RCC 7860 (cell line): ENCODE measurements around the gene WAS.
A peak's percentile ranks its signal among the peaks of the same experiment; 100 is the strongest.

Experiments used
- DNase-seq: peaks from one replicate; pipeline ENCODE4 v3.0.0-alpha.2; 2015; ENCODE audit warnings: low spot score
- FAIRE-seq: peaks from 2 replicates; lab custom pipeline; 2012; peaks lifted over from hg19 to GRCh38; lab: Jason Lieb, UNC

WAS gene

DNA sequence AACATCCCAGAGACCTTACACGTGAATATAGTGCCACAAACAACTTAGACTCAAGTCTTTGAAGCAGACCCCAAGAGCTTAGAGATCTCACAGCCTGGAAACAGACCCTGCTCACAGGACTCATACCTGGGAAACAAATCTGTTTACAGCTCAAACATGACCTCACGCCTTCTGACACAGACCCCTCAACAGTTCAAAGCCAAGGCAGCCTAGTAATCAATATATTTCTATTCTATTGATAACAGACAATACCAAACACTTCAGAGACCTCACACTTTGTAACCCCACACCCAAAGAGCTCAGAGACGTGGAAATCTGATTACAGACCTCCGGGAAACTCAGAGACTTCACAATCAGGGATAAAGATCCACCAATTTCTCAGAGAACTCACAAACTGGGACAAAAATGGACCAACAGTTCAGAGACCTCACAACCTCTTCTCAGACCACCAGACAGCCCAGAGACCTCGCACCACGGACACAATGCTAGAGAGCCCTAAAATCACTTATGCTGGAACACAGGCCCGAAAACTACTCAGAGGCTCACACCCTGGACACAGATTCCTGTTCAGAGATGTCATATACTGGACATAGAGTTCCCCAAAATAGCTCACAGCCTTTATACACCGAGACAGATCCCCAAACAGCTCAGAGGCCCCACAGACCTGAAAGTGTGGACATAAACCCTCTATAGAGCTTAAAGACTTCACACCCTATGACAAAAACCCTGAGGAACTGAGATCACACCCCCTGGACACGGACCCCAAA lies 27.7 kb downstream of the WAS start:
- no peak for FAIRE-seq
- no peak for DNase-seq

- DNase-seq = no peak
- FAIRE-seq = no peak
Measured at GRCh38 chrX:48711929-48712505, 28.4 kb downstream of the WAS start.

DNA sequence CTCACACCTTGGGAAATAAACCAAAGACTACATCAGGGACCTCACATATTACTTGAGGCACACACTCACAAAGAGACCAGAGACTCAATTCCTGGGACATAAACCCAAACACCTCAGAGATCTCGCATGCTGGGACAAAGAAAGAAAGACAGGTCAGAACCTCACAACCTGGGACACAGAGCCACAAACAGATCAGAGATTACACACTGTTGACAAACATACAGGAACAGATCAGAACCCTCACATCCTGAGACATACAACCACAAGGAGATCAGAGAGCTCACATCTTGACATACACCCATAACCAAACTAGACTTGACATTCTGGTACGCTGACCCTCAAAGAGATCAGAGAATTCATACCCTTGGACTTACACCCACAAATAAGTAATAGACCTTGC lies 30.2 kb downstream of the WAS start:
- FAIRE-seq = no peak

DNA sequence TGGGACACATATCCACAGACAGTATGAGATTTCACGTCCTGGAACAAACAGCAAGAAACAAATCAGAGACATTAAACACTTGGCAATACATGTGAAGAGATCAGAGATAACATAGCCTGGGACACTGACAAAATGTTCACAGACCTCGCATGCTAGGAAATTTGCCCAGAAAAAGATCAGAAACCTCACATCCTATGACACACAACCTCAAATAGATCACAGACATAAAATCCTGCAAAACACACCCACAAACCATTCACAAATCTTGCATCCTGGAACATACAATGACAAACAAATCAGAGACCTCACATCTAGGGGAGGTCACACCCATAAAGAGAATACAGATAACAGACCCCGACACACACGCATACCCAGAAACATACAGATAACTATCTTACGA lies 31.0 kb downstream of the WAS start:
- FAIRE-seq (no peak), DNase-seq (no peak)

More for the DNA sequence above, 30.2 kb downstream of the WAS start:
- no peak for DNase-seq

- no peak for DNase-seq
- no peak for FAIRE-seq
Measured at GRCh38 chrX:48715072-48715471, 31.5 kb downstream of the WAS start.

- DNase-seq (no peak), FAIRE-seq (no peak)
Measured at GRCh38 chrX:48715876-48716502, 32.4 kb downstream of the WAS start.

GRCh38 chrX:48719958-48720357 lies 36.4 kb downstream of the WAS start:
- FAIRE-seq (no peak), DNase-seq (no peak)

- DNase-seq = no peak
- FAIRE-seq = no peak
Measured at GRCh38 chrX:48720577-48721250, 37.1 kb downstream of the WAS start.

GRCh38 chrX:48721916-48722315 lies 38.3 kb downstream of the WAS start:
- FAIRE-seq (no peak), DNase-seq (no peak)

GRCh38 chrX:48726596-48726995 lies 43.0 kb downstream of the WAS start:
- FAIRE-seq = no peak
- DNase-seq = no peak

DNA sequence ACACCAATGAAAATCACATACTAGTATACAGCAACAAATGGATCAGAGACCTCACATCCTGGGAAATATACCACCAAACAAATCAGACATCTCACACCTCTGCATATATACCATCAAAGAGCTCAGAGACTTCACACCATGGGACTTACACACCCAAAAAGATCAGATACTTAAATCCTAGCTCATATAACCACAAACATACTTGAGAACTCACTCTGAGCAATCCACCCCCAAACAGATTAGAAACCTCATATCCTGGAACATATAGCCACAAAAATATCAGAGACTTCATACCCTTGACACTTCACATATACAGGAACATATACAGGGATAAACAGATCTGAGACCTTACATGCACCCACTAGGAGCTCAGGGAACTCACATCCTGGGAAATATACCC lies 45.1 kb downstream of the WAS start:
- no peak for DNase-seq
- FAIRE-seq = no peak

GRCh38 chrX:48736303-48736702 lies 52.7 kb downstream of the WAS start:
- DNase-seq = no peak
- FAIRE-seq = no peak

- FAIRE-seq = no peak
Measured at GRCh38 chrX:48736878-48737212, 53.2 kb downstream of the WAS start.

GRCh38 chrX:48737213-48737938 lies 53.8 kb downstream of the WAS start:
- peak; percentile 93 for DNase-seq
- FAIRE-seq = peak; percentile 91

More at GRCh38 chrX:48736878-48737212, 53.2 kb downstream of the WAS start:
- DNase-seq = no peak

GRCh38 chrX:48737940-48738339 lies 54.3 kb downstream of the WAS start:
- DNase-seq = no peak
- FAIRE-seq = no peak
